Tibial nerve (tissue), 4 donors: ENCODE data around the gene BTRC. TPM values are rescaled to one million over a fixed set of nuclear protein-coding genes. Genes with fewer than 3 reads are reported as not detected.
"Not testable (repeated sequence)": the region's sequence is repeated elsewhere in the genome, so short reads cannot be mapped to it uniquely, and the experiment has no call there.

Experiments
- DNase-seq, 2 donors: peaks; one replicate each; pipeline ENCODE4 v3.0.0-alpha.2; 2019; ENCODE audit warnings: low spot score in 2 of 2
- H3K27ac ChIP-seq, 4 donors: fragments of 200-600 bp; sonication (generic) in 3 of 4; one replicate each; pipeline ENCODE4 v1.5.1; 2017 to 2019; ENCODE audit warnings: mild to moderate bottlenecking in 1 of 4
- H3K27me3 ChIP-seq, 2 donors: fragments of 200-600 bp; sonication (generic) in 1 of 2; one replicate each; pipeline versions ENCODE4 v1.5.1 to v1.6.0; 2017 to 2019
- H3K36me3 ChIP-seq, 3 donors: fragments of 200-600 bp; sonication (generic); one replicate each; pipeline ENCODE4 v1.5.1; 2018 to 2019
- H3K4me1 ChIP-seq, 4 donors: fragments of 200-600 bp; sonication (generic) in 3 of 4; one replicate each; pipeline ENCODE4 v1.5.1; 2017 to 2019
- H3K4me3 ChIP-seq, 4 donors: fragments of 200-600 bp; sonication (generic) in 3 of 4; one replicate each; pipeline ENCODE4 v1.5.1; 2017 to 2019; ENCODE audit warnings: mild to moderate bottlenecking in 1 of 4, moderate library complexity in 1 of 4
- H3K9me3 ChIP-seq, 4 donors: fragments of 200-600 bp; sonication (generic) in 3 of 4; one replicate each; pipeline ENCODE4 v1.5.1; 2017 to 2019
- EP300 ChIP-seq, 2 donors: sonication (generic); formaldehyde crosslinking; IDR thresholded peaks; one replicate each; pipeline ENCODE4 v1.6.1; 2017; ENCODE audit warnings: antibody characterized with exemption in 2 of 2, mild to moderate bottlenecking in 1 of 2
- POLR2A ChIP-seq, 2 donors: fragments of 450-650 bp; IDR thresholded peaks; one replicate each; pipeline ENCODE4 v1.6.1; 2017; ENCODE audit warnings: antibody characterized with exemption in 2 of 2, mild to moderate bottlenecking in 2 of 2, moderate library complexity in 2 of 2
- WGBS, 2 donors: methylation state at CpG; one replicate each; pipeline ENCODE4 v1.1.5; 2018; 5-methylcytosine and 5-hydroxymethylcytosine counted together
- total RNA-seq, 4 donors: library from RNA; depleted of rRNA; stranded (reverse); fragments of >200 nt; gene quantifications; one replicate each; pipeline ENCODE4 v1.1.0, GENCODE V29; 2016
- TF ChIP-seq, protein P1 (sequence below), 5 experiments: fragments of 200-600 bp in 3 of 5; fragments of 450-650 bp in 2 of 5; sonication (generic) in 3 of 5; IDR thresholded peaks; one replicate each; pipeline ENCODE4 v1.5.1; 2016 to 2019; ENCODE audit warnings: antibody characterized with exemption in 5 of 5, mild to moderate bottlenecking in 3 of 5, moderate library complexity in 2 of 5

Gene BTRC
- total RNA-seq, 4 donors from 2014 or later: 7.9 to 14.2 (median 8.8) TPM

- DNase-seq: no peak
- Histone ChIP-seq H3K9me3 (peaks cover 0 to 21% (median 2%) of the 10 kb centered on the region in 4 donors), H3K27me3 (no peaks in the 10 kb centered on the region), H3K4me1 (no peaks in the 10 kb centered on the region), H3K36me3 (peaks cover 0 to 37% (median 0%) of the 10 kb centered on the region in 3 donors), H3K4me3 (no peak overlapping the region), H3K27ac (no peak overlapping the region)
- TF ChIP-seq POLR2A (IDR thresholded peaks at IDR 0.05) (no peak), EP300 (IDR thresholded peaks at IDR 0.05) (no peak)
- TF ChIP-seq, protein P1, sequence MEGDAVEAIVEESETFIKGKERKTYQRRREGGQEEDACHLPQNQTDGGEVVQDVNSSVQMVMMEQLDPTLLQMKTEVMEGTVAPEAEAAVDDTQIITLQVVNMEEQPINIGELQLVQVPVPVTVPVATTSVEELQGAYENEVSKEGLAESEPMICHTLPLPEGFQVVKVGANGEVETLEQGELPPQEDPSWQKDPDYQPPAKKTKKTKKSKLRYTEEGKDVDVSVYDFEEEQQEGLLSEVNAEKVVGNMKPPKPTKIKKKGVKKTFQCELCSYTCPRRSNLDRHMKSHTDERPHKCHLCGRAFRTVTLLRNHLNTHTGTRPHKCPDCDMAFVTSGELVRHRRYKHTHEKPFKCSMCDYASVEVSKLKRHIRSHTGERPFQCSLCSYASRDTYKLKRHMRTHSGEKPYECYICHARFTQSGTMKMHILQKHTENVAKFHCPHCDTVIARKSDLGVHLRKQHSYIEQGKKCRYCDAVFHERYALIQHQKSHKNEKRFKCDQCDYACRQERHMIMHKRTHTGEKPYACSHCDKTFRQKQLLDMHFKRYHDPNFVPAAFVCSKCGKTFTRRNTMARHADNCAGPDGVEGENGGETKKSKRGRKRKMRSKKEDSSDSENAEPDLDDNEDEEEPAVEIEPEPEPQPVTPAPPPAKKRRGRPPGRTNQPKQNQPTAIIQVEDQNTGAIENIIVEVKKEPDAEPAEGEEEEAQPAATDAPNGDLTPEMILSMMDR (IDR thresholded peaks at IDR 0.05): no peak
- WGBS, 2 donors: 63 to 79% methylated on average over 2 of the region's 2 CpGs
These were observed 60.1 kb downstream of the BTRC start for GRCh38 chr10:101414034-101414433.

DNA sequence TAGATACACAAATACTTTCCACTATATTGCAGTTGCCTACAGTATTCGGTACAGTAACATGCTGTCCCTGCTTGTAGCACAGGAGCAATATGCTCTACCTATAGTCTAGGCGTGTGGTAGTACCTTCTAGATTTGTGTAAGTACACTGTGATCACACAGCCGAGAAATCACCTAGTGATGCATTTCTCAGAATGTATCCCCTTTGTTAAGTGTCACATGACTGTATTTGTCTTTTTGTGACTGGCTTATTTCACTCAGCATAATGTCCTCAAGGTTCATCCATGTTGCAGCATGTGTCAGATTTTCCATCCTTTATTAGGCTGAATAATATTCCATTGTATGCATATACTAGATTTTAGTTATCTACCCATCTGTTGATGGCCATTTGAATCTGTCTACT lies 61.9 kb downstream of the BTRC start:
- H3K4me3 ChIP-seq: no peak overlapping the region
- no peaks in the 10 kb centered on the region for H3K4me1 ChIP-seq
- TF ChIP-seq, protein P1 (IDR thresholded peaks at IDR 0.05): no peak
- no peak for TF ChIP-seq EP300 (IDR thresholded peaks at IDR 0.05)
- no peak for TF ChIP-seq POLR2A (IDR thresholded peaks at IDR 0.05)
- DNase-seq: no peak
- peaks cover 0 to 14% (median 2%) of the 10 kb centered on the region in 4 donors for H3K9me3 ChIP-seq
- H3K27ac ChIP-seq: no peak overlapping the region
- 92 to 93% methylated on average over 3 of the region's 3 CpGs for WGBS, 2 donors
- H3K36me3 ChIP-seq: peaks cover 0 to 20% (median 0%) of the 10 kb centered on the region in 3 donors
- no peaks in the 10 kb centered on the region for H3K27me3 ChIP-seq

DNA sequence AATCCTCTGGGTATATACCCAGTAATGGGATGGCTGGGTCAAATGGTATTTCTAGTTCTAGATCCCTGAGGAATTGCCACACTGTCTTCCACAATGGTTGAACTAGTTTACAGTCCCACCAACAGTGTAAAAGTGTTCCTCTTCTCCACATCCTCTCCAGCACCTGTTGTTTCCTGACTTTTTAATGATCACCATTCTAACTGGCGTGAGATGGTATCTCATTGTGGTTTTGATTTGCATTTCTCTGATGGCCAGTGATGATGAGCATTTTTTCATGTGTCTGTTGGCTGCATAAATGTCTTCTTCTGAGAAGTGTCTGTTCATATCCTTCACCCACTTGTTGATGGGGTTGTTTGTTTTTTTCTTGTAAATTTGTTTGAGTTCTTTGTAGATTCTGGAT lies 68.0 kb downstream of the BTRC start:
- WGBS, 2 donors: 90 to 100% methylated on average over 1 of the region's 1 CpG
- DNase-seq, H3K27me3 ChIP-seq, H3K36me3 ChIP-seq, H3K27ac ChIP-seq, H3K4me3 ChIP-seq, H3K9me3 ChIP-seq, H3K4me1 ChIP-seq: not testable (repeated sequence)

DNA sequence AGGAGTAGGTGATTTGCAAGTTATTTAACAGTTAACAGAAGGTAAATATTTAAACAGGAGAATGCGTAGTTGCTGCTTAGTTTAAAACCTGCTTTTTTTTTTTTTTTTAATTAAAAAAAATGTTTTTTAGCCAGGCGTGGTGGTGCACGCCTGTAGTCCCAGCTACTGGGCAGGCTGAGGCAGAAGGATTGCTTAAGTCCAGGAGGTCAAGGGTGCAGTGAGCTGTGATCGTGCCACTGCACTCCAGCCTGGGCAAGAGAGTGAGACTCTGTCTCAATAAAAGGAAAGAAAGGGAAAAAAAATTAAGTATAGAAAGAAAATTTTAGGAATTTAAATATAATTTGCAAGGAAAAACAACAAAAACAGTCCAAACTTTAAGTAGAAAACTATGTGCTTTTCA lies 71.6 kb downstream of the BTRC start:
- no peak overlapping the region for H3K27ac ChIP-seq
- WGBS, 2 donors: 82 to 83% methylated on average over 4 of the region's 4 CpGs
- no peaks in the 10 kb centered on the region for H3K4me1 ChIP-seq
- H3K4me3 ChIP-seq: no peak overlapping the region
- H3K36me3 ChIP-seq: no peaks in the 10 kb centered on the region
- no peaks in the 10 kb centered on the region for H3K9me3 ChIP-seq
- no peak for DNase-seq
- no peaks in the 10 kb centered on the region for H3K27me3 ChIP-seq
- no peak for TF ChIP-seq POLR2A (IDR thresholded peaks at IDR 0.05)
- no peak for TF ChIP-seq EP300 (IDR thresholded peaks at IDR 0.05)
- TF ChIP-seq, protein P1 (IDR thresholded peaks at IDR 0.05): no peak

GRCh38 chr10:101428036-101428435 lies 74.1 kb downstream of the BTRC start:
- H3K4me3 ChIP-seq: no peak overlapping the region
- DNase-seq: no peak
- no peaks in the 10 kb centered on the region for H3K27me3 ChIP-seq
- no peak overlapping the region for H3K27ac ChIP-seq
- no peaks in the 10 kb centered on the region for H3K4me1 ChIP-seq
- TF ChIP-seq, protein P1 (IDR thresholded peaks at IDR 0.05): no peak
- TF ChIP-seq POLR2A (IDR thresholded peaks at IDR 0.05): no peak
- no peak for TF ChIP-seq EP300 (IDR thresholded peaks at IDR 0.05)
- H3K9me3 ChIP-seq: no peaks in the 10 kb centered on the region
- peaks cover 0 to 5% (median 0%) of the 10 kb centered on the region in 3 donors for H3K36me3 ChIP-seq
- 92 to 94% methylated on average over 3 of the region's 3 CpGs for WGBS, 2 donors

DNA sequence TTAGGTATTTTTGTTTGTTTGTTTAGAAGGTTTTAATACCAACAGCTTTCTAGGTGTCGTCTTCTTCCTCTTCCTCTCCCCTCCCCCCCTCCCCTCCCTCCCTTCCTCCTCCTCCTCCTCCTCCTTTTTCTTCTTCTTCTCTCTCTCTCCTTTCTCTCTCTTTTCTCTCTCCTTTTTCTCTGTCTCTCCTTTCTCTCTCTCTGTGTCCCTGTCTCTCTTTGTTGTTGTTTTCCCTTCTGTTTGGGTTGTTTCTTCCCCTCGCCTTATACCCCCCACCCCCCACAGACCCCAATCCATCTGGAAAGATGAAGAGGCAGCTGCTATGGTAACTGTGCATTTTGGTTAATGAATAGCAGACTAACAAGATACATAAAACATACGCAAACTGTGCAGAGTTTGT lies 75.5 kb downstream of the BTRC start:
- Histone ChIP-seq H3K9me3 (no peaks in the 10 kb centered on the region), H3K27ac (no peak overlapping the region), H3K36me3 (peaks cover 0 to 5% (median 0%) of the 10 kb centered on the region in 3 donors), H3K4me3 (no peak overlapping the region), H3K27me3 (no peaks in the 10 kb centered on the region), H3K4me1 (no peaks in the 10 kb centered on the region)
- no peak for DNase-seq
- TF ChIP-seq, protein P1 (IDR thresholded peaks at IDR 0.05): no peak
- TF ChIP-seq EP300 (IDR thresholded peaks at IDR 0.05): no peak
- TF ChIP-seq POLR2A (IDR thresholded peaks at IDR 0.05): no peak
- WGBS, 2 donors: 58 to 77% methylated on average over 2 to 3 of the region's 3 CpGs
